K562 (cell line): ENCODE data around the gene CKLF. TPM values are rescaled to one million over a fixed set of nuclear protein-coding genes. Genes with fewer than 3 reads are reported as not detected.
A peak's percentile ranks its signal among the peaks of the same experiment; 100 is the strongest.

Source experiments
- EGR1 ChIP-seq: fragments of 450-650 bp; conservative IDR thresholded peaks from 2 replicates; pipeline ENCODE4 v1.6.1; 2017; ENCODE audit warnings: mild to moderate bottlenecking
- FUS ChIP-seq: fragments of 200-400 bp; formaldehyde crosslinking; optimal IDR thresholded peaks from 2 replicates; pipeline ENCODE3; 2017; ENCODE audit warnings: low read depth, low read length
- HDGF ChIP-seq: fragments of 450-650 bp; IDR thresholded peaks from 2 replicates; pipeline ENCODE4 v1.6.1; 2016
- KAT7 ChIP-seq: sonication (generic); formaldehyde crosslinking; IDR thresholded peaks from 2 replicates; pipeline ENCODE4 v1.8.0; 2022; ENCODE audit warnings: missing genetic modification reagents, mild to moderate bottlenecking, borderline replicate concordance
- KHSRP ChIP-seq: fragments of 450-650 bp; IDR thresholded peaks from 2 replicates; pipeline ENCODE4 v1.6.1; 2017
- LARP7 ChIP-seq: fragments of 450-650 bp; IDR thresholded peaks from 2 replicates; pipeline ENCODE4 v1.6.1; 2016
- NCOA2 ChIP-seq, 2 experiments: fragments of 450-650 bp; IDR thresholded peaks; 2 replicates each; pipeline ENCODE4 v1.6.1; 2018; ENCODE audit warnings: mild to moderate bottlenecking in 2 of 2, moderate library complexity in 1 of 2; ENCODE audit not compliant: partially characterized antibody in 2 of 2
- NONO ChIP-seq, 2 experiments: fragments of 200-400 bp in 1 of 2; fragments of 450-650 bp in 1 of 2; formaldehyde crosslinking in 1 of 2; IDR thresholded peaks; 2 replicates each; pipeline ENCODE4 v1.6.1; 2017; ENCODE audit warnings: low read depth in 2 of 2, mild to moderate bottlenecking in 2 of 2, moderate library complexity in 2 of 2, low read length in 1 of 2
- NR1H2 ChIP-seq: sonication (generic); formaldehyde crosslinking; IDR thresholded peaks from 2 replicates; pipeline ENCODE4 v1.4.0; 2020; ENCODE audit warnings: mild to moderate bottlenecking, missing genetic modification reagents
- NR4A1 ChIP-seq, 2 experiments: fragments of 250-450 bp in 1 of 2; fragments of 450-650 bp in 1 of 2; sonication (Bioruptor Pico) in 1 of 2; IDR thresholded peaks; 2 replicates each; pipeline versions ENCODE4 v1.4.0 to v1.6.1; 2016 to 2020; ENCODE audit warnings: mild to moderate bottlenecking in 2 of 2, missing compliant biosample characterization in 1 of 2, missing genetic modification characterization in 1 of 2, moderate library complexity in 1 of 2
- NUFIP1 ChIP-seq: fragments of 450-650 bp; IDR thresholded peaks from 2 replicates; pipeline ENCODE4 v1.6.1; 2018; ENCODE audit not compliant: partially characterized antibody
- RB1 ChIP-seq: fragments of 450-650 bp; IDR thresholded peaks from 2 replicates; pipeline ENCODE4 v1.6.1; 2017; ENCODE audit warnings: low read depth, mild to moderate bottlenecking
- RERE ChIP-seq: sonication (generic); formaldehyde crosslinking; IDR thresholded peaks from 2 replicates; pipeline ENCODE4 v1.8.0; 2023; ENCODE audit warnings: missing genetic modification reagents, mild to moderate bottlenecking, borderline replicate concordance
- STAT6 ChIP-seq: sonication (generic); formaldehyde crosslinking; IDR thresholded peaks from 2 replicates; pipeline ENCODE4 v1.8.1; 2023; ENCODE audit warnings: mild to moderate bottlenecking, missing genetic modification reagents
- ZNF24 ChIP-seq: fragments of 450-650 bp; IDR thresholded peaks from 2 replicates; pipeline ENCODE4 v1.6.1; 2016
- polyA plus RNA-seq, 8 experiments: library from polyadenylated mRNA; depleted of rRNA in 4 of 8; stranded (reverse) in 5 of 8; unstranded in 3 of 8; fragments of >200 nt; fragmentation: Nextera tagmentation in 2 of 8; fragmentation: Illumina TruSeq in 1 of 8; extraction: Ambion mirVana in 2 of 8; extraction: Trizol in 1 of 8; gene quantifications; 2 replicates each; pipeline versions ENCODE4 v1.2.1 to v1.2.3, GENCODE V29; 2011 to 2014; ENCODE audit warnings: inconsistent platforms in 1 of 8, missing spikeins in 1 of 8
- total RNA-seq, 7 experiments: library from RNA; depleted of rRNA in 6 of 7; stranded (reverse); fragments of >200 nt in 6 of 7; fragmentation: Illumina TruSeq in 2 of 7; extraction: Trizol in 2 of 7; gene quantifications; 2 replicates each; pipeline versions ENCODE4 v1.2.1 to v1.2.3, GENCODE V29; 2011 to 2021; ENCODE audit warnings: low replicate concordance in 1 of 7
- TF ChIP-seq, protein P1 (sequence below): fragments of 250-450 bp; sonication (Bioruptor Pico); IDR thresholded peaks from 2 replicates; pipeline ENCODE4 v1.5.1; 2021; ENCODE audit warnings: mild to moderate bottlenecking
- TF ChIP-seq, protein P2 (sequence below): fragments of 250-450 bp; sonication (Bioruptor Pico); IDR thresholded peaks from 2 replicates; pipeline ENCODE4 v1.8.0; 2022; ENCODE audit warnings: moderate library complexity, mild to moderate bottlenecking, inconsistent platforms

The CKLF gene
- total and polyA plus RNA-seq, 9 of the 15 experiments (the other 6 are each of a cell fraction or from before 2014, with no cell fraction given): 84.8 to 322 (median 118) TPM

GRCh38 chr16:66604376-66605176 lies 52.2 kb downstream of the CKLF start, which contains the start of gene CMTM3 (continued):
- TF ChIP-seq RERE (CRISPR knock-in tag) (no peak), STAT6 (CRISPR knock-in tag) (no peak), FUS (peak; percentile 67), NR4A1 (CRISPR knock-in tag; IDR thresholded peaks at IDR 0.05) (no peak), NR4A1 (tag; IDR thresholded peaks at IDR 0.05) (no peak), HDGF (no peak), LARP7 (no peak), EGR1 (peak; percentile 63), KAT7 (no peak), RB1 (peak; percentile 87), ZNF24 (no peak), NONO (IDR thresholded peaks at IDR 0.05; ENCODE audit: low read depth in 2 of 2, low read length in 1 of 2) (0 out of 4 replicates have a peak, but pooled peaks of 1 of the 2 experiments have one; percentile 51), NCOA2 (IDR thresholded peaks at IDR 0.05; ENCODE audit: partially characterized antibody in 2 of 2) (no peak), NR1H2 (CRISPR knock-in tag) (no peak), NUFIP1 (no peak), KHSRP (no peak)
- TF ChIP-seq, protein P1, sequence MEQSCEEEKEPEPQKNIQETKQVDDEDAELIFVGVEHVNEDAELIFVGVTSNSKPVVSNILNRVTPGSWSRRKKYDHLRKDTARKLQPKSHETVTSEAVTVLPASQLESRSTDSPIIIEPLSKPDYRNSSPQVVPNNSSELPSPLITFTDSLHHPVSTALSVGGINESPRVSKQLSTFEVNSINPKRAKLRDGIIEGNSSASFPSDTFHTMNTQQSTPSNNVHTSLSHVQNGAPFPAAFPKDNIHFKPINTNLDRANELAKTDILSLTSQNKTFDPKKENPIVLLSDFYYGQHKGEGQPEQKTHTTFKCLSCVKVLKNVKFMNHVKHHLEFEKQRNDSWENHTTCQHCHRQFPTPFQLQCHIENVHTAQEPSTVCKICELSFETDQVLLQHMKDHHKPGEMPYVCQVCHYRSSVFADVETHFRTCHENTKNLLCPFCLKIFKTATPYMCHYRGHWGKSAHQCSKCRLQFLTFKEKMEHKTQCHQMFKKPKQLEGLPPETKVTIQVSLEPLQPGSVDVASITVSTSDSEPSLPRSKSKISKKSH (CRISPR knock-in tag): no peak
- TF ChIP-seq, protein P2, sequence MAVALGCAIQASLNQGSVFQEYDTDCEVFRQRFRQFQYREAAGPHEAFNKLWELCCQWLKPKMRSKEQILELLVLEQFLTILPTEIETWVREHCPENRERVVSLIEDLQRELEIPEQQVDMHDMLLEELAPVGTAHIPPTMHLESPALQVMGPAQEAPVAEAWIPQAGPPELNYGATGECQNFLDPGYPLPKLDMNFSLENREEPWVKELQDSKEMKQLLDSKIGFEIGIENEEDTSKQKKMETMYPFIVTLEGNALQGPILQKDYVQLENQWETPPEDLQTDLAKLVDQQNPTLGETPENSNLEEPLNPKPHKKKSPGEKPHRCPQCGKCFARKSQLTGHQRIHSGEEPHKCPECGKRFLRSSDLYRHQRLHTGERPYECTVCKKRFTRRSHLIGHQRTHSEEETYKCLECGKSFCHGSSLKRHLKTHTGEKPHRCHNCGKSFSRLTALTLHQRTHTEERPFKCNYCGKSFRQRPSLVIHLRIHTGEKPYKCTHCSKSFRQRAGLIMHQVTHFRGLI (CRISPR knock-in tag): no peak
